Osteoblast (primary cell): ENCODE measurements around the gene MASTL. TPM values are rescaled to one million over a fixed set of nuclear protein-coding genes. Genes with fewer than 3 reads are reported as not detected.
A peak's percentile ranks its signal among the peaks of the same experiment; 100 is the strongest.

Experiments used
- DNase-seq: peaks from one replicate; pipeline ENCODE4 v3.0.0; 2011; ENCODE audit warnings: low spot score, mixed read lengths; ENCODE audit not compliant: insufficient read length; ENCODE audit errors: missing footprints
- H2AFZ ChIP-seq: 2 replicates; pipeline ENCODE4 v1.6.0; 2011; ENCODE audit warnings: mild to moderate bottlenecking, low read length
- H3K27ac ChIP-seq: 2 replicates; pipeline ENCODE4 v1.5.1; 2011; ENCODE audit warnings: mild to moderate bottlenecking, low read depth, low read length, moderate library complexity
- H3K27me3 ChIP-seq: 2 replicates; pipeline ENCODE4 v1.6.0; 2012; ENCODE audit warnings: mild to moderate bottlenecking, control low read depth, inconsistent platforms, low read length, moderate library complexity; ENCODE audit not compliant: insufficient read depth
- H3K36me3 ChIP-seq: 2 replicates; pipeline ENCODE4 v1.5.1; 2011; ENCODE audit warnings: mild to moderate bottlenecking, low read length, control low read depth, moderate library complexity; ENCODE audit not compliant: insufficient read depth
- H3K4me1 ChIP-seq: 2 replicates; pipeline ENCODE4 v1.5.1; 2011; ENCODE audit warnings: mild to moderate bottlenecking, low read length, control low read depth, moderate library complexity; ENCODE audit not compliant: insufficient read depth
- H3K4me2 ChIP-seq: 2 replicates; pipeline ENCODE4 v1.6.0; 2011; ENCODE audit warnings: mild to moderate bottlenecking, low read length; ENCODE audit not compliant: insufficient read depth
- H3K4me3 ChIP-seq: fragments of 200-600 bp; sonication (generic); 3 replicates; pipeline ENCODE4 v1.5.1; 2012; ENCODE audit warnings: mild to moderate bottlenecking, low read length, inconsistent platforms; ENCODE audit not compliant: insufficient read depth
- H3K79me2 ChIP-seq: 2 replicates; pipeline ENCODE4 v1.6.0; 2012; ENCODE audit warnings: mild to moderate bottlenecking, low read length, control low read depth, inconsistent platforms; ENCODE audit not compliant: insufficient read depth
- H3K9me3 ChIP-seq: 2 replicates; pipeline ENCODE4 v1.5.1; 2011; ENCODE audit warnings: low read depth, low read length, control low read depth
- H4K20me1 ChIP-seq: 2 replicates; pipeline ENCODE4 v1.6.0; 2012; ENCODE audit warnings: mild to moderate bottlenecking, low read length, control low read depth; ENCODE audit not compliant: insufficient read depth
- CTCF ChIP-seq: IDR thresholded peaks from 2 replicates; pipeline ENCODE4 v1.5.1; 2011; ENCODE audit warnings: mild to moderate bottlenecking, low read depth, low read length, moderate library complexity; ENCODE audit errors: extremely low read depth
- small RNA-seq: library from RNA; depleted of rRNA; stranded (forward); fragments of <200 nt; gene quantifications from one replicate; pipeline ENCODE3, GENCODE V24; 2012
- total RNA-seq: library from RNA; depleted of rRNA; stranded (reverse); fragments of >200 nt; gene quantifications from 2 replicates; pipeline ENCODE4 v1.2.3, GENCODE V29; 2012

MASTL gene
- total RNA-seq, 1 donor, result 10.1 TPM

- Histone ChIP-seq H3K4me1 (no peaks in the 10 kb centered on the region), H3K27ac (no peak overlapping the region), H3K9me3 (no peaks in the 10 kb centered on the region), H3K36me3 (peaks cover 19% of the 10 kb centered on the region), H3K27me3 (no peaks in the 10 kb centered on the region), H4K20me1 (no peaks in the 10 kb centered on the region), H3K79me2 (no peaks in the 10 kb centered on the region), H2AFZ (no peak overlapping the region), H3K4me2 (no peak overlapping the region), H3K4me3 (no peak overlapping the region)
- no peak for TF ChIP-seq CTCF
- DNase-seq, result no peak
Measured at GRCh38 chr10:27225642-27226257, 70.6 kb downstream of the MASTL start.

GRCh38 chr10:27230022-27230421 lies 74.9 kb downstream of the MASTL start:
- Histone ChIP-seq H4K20me1 (no peaks in the 10 kb centered on the region), H3K36me3 (peaks cover 13% of the 10 kb centered on the region), H3K27ac (no peak overlapping the region), H3K9me3 (no peaks in the 10 kb centered on the region), H3K79me2 (no peaks in the 10 kb centered on the region), H3K4me3 (no peak overlapping the region), H3K4me1 (no peaks in the 10 kb centered on the region), H2AFZ (no peak overlapping the region), H3K4me2 (no peak overlapping the region), H3K27me3 (no peaks in the 10 kb centered on the region)
- TF ChIP-seq CTCF, result no peak
- no peak for DNase-seq

- Histone ChIP-seq H2AFZ (no peak overlapping the region), H4K20me1 (no peaks in the 10 kb centered on the region), H3K4me1 (no peaks in the 10 kb centered on the region), H3K4me2 (no peak overlapping the region), H3K36me3 (peaks cover 8% of the 10 kb centered on the region), H3K27ac (no peak overlapping the region), H3K4me3 (no peak overlapping the region), H3K79me2 (peaks cover 26% of the 10 kb centered on the region), H3K27me3 (no peaks in the 10 kb centered on the region), H3K9me3 (no peaks in the 10 kb centered on the region)
- no peak for TF ChIP-seq CTCF
- DNase-seq, result no peak
Measured at GRCh38 chr10:27235706-27236105, 80.6 kb downstream of the MASTL start.

Small RNAs within 50 kb of the gene (small RNA-seq; reads per million reads assigned to genes)
- 1.6 reads per million, percentile 54 among the genes with 10 or more reads in this experiment for gene RNU2-24P
- not detected for gene RNU7-12P

Other genes with a start within 250 kb of the MASTL start
- 10.9 and 15.6 TPM in 2 replicates for gene ANKRD26, start 54.9 kb upstream of the MASTL start, total RNA-seq
- 92.3 and 93.7 TPM in 2 replicates for gene YME1L1, start 968 bp upstream of the MASTL start, total RNA-seq
- gene ACBD5, start 85.4 kb downstream of the MASTL start, total RNA-seq, result 23.2 and 25.3 TPM in 2 replicates